GM12874 (cell line): ENCODE results near the gene U2AF1L4.

Source experiments
- TF ChIP-seq, protein P1 (sequence below): IDR thresholded peaks from 2 replicates; pipeline ENCODE4 v1.5.1; 2011; ENCODE audit warnings: low read depth, mild to moderate bottlenecking, control low read depth, low read length, moderate library complexity; ENCODE audit not compliant: insufficient read depth

The U2AF1L4 gene

DNA sequence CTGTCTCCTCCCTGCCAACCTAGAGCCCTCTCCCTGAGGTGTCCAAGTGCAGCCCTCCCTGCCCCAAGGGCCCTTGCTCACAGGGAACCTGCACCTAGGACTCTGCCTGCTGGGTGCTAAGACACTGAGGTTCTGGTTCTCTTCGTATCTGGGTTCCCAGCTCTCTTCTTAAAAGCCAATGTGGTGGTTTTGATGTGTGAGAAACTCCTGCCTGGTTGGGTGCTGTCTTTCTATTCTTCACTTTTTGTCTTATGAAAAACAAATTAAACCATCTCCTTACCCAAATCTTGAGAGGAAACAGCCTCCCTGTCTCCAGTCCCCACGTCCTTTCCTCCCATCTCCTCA, 31.7 kb downstream of the U2AF1L4 start:
- TF ChIP-seq, protein P1, sequence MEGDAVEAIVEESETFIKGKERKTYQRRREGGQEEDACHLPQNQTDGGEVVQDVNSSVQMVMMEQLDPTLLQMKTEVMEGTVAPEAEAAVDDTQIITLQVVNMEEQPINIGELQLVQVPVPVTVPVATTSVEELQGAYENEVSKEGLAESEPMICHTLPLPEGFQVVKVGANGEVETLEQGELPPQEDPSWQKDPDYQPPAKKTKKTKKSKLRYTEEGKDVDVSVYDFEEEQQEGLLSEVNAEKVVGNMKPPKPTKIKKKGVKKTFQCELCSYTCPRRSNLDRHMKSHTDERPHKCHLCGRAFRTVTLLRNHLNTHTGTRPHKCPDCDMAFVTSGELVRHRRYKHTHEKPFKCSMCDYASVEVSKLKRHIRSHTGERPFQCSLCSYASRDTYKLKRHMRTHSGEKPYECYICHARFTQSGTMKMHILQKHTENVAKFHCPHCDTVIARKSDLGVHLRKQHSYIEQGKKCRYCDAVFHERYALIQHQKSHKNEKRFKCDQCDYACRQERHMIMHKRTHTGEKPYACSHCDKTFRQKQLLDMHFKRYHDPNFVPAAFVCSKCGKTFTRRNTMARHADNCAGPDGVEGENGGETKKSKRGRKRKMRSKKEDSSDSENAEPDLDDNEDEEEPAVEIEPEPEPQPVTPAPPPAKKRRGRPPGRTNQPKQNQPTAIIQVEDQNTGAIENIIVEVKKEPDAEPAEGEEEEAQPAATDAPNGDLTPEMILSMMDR, result no peak

DNA sequence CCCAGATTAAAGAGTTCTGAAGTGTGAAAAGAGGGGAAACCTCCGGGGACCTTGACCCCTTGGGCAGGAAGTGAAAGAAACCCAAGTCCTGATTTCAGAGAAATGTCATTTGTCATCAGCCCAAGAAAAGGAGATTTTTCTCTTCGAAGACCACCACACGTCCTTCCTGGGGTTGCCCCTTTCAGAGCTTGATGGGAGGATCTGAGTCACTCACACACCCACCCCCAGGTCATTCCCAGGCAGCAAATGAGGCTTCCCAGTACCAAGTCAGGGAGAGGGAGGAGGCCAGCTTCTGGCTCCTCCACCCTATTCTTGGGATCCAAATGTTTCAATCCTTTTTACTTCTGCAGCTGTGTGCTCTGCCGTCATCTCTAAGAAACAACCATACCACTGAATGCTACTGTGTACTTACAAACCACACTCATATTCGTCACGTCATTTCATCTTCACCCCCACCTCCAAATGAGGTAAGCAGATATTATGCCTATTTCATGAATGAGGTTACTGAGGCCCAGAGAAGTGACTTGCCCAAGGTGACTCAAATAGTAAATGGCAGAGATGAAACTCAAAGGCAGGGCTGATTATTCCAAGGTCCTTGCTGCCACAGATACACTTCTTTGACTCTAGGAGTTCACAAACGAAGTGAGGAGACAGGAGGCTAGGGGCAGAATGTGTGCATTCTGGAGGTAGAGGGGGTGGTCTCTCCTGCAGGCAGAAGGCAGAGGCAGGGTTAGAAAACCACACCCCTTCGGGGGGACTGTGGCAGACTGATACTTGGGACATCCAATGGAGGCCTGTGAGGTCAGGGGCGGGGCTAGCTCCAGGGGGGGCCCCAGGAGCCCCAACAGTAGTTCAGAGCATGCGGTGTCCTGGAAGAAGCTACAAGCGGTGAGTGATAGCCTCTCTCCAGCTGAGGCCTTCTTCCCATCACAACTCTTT, 32.4 kb downstream of the U2AF1L4 start:
- TF ChIP-seq, protein P1, result no peak

DNA sequence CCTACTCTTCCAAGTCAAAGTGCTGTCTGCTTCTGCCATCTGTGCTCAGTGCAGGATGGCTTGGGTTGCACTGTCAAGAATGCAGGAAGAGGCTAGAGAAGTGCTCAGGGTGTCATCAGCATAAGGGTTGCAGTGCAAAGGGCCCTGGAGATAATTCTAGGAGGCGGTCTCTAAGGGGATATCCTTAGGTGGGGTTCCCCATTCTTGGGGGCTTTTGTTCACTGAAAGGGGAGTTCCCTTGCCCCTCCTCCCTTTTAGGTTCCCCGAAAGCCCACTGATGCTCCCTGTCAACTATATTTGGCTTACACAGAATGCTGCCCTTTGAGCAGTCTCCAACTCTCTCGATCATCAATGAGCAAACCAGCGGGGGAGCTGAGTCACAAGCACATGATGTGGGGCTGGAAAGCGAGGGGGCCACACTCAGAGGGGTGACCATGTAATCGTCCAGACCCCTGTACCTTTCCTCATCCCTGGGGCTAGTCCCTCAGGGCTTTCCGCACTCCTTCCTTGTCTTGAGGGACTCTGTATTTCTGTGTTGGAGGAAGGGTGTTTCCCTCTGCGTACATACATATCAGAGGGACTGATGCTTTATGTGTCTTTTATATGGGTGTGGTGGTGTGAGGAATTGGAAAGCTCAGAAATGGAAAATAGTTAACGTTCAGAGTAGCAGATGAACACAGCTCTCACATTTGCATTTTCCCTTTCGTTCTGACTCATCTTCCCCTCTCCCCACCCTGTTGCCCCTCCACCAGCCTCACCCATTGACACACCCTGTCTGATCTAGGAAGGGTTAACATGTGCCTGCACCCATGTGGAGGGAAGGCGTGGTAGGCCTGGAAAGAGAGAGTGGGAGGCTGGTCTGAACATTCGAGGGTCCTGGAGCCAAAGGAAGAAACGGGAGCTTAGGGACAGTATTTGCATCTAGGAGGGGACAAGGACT, 34.2 kb downstream of the U2AF1L4 start:
- TF ChIP-seq, protein P1, result no peak

DNA sequence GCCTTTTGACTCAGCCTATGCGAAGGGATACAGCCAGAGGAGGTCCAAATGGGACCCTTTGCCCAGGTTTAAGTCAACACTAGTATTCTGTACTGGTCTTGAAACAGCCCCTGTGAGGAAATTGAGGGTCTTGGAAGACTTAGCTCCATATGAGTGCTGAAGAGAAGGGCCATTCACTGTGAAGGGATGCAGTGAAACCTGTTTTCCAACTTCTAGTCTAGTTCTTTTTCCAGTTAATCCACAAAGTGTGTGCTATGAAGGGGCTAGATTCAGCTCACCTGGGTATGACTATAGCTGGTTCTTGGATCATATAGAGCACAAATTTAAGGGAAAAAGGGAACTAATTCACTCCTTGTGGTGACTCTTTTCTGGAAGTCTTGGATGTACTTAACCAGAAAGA, 36.8 kb downstream of the U2AF1L4 start:
- TF ChIP-seq, protein P1, result no peak

DNA sequence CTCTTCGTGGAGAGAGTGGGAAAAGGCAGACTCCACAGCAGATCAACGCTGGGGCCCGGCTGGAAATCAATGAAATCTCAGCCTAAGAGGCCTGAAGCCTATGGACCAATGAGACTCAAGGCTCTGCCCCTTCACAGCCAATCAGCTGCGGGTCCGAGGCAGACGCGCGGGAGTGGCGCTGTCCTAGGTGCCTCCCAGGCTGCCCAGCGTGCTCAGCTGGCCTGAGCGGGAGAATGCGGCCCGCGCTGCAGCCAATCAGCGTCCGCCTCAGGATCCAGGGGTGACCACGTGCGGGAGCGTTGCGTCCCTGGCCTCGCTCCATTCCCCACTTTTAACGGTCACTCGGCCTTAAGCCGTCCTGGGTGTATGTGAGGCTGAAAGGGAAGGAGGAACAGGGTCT, 41.0 kb downstream of the U2AF1L4 start, which contains the start of gene ZBTB32:
ZBTB32 (plus strand) TSS at position 341 of the 400 bp plus-strand sequence. CDS start 10,069 bp downstream, outside the sequence.
- TF ChIP-seq, protein P1, result no peak

DNA sequence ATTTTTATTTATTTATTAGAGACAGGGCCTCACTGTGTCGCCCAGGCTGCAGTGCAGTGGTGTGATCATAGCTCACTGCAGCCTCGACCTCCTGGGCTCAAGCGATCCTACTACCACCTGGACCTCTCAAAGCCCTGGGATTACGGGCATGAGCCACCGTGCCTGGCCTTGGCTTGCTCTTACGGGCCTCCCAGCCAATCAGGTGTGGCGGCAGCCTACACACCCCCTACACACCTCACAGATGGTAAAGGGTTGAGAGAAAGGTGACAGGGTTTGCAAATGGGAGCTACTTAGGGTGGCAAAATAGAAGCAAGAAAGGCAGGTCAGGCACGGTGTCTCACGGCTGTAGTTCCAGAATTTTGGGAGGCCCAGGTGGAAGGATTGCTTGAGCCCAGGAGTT, 41.9 kb downstream of the U2AF1L4 start:
- TF ChIP-seq, protein P1, result no peak

DNA sequence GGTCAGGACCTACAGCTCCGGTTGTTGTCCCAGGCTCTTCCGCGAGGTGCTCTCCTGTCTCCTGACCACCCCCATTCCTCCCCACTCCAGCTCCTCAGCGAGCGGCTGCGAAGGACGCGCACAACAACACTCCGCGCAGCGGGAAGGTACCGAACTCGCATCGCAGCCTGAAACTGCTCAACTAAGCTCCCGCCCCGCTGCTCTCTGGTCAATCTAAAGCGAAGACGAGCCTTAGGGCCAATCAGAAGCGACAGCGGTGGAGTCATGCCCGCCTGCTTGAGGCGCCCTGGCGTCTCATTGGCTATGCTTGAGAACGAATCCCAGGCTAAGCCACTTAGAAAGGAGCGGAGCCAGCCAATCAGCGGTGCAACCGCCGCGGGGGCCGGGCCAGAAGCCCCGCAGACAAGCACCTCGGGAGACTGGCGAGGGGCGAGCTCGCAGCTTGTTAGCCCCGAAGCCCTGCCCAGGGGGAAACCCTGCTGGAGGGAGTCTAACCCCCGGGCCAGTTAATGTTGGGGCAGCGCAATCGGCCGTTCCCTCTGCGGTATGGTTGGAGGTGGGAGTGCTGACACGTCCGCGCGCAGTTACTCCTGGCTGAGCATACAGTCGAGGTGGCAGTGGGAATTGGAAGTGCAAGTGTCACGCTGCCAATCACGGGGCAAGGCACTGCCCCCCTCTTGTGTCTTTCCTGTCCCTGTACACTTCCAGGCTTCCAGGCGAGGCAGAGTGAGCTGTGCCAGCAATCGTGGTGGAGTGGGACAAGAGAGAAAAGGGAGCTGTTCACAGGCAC, 42.8 kb downstream of the U2AF1L4 start:
- TF ChIP-seq, protein P1, result no peak
